Astrocyte of the spinal cord (primary cell): ENCODE measurements around the gene RAB17.

ENCODE experiments used
- DNase-seq: peaks from one replicate; pipeline ENCODE4 v3.0.0; 2011; ENCODE audit warnings: low read depth, low spot score
- H3K4me3 ChIP-seq: 2 replicates; pipeline ENCODE4 v1.5.1; 2011; ENCODE audit warnings: low read depth, mild to moderate bottlenecking, low read length, moderate library complexity
- CTCF ChIP-seq: IDR thresholded peaks from 2 replicates; pipeline ENCODE4 v1.5.1; 2012; ENCODE audit warnings: low read depth, mild to moderate bottlenecking, low read length, inconsistent platforms
- in situ Hi-C: cut with HindIII; loops from 2 replicates; pipeline ENCODE4 v1.10.0; 2017; ENCODE audit warnings: low sequenced_read_pairs

RAB17 gene, protein sequence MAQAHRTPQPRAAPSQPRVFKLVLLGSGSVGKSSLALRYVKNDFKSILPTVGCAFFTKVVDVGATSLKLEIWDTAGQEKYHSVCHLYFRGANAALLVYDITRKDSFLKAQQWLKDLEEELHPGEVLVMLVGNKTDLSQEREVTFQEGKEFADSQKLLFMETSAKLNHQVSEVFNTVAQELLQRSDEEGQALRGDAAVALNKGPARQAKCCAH

DNA sequence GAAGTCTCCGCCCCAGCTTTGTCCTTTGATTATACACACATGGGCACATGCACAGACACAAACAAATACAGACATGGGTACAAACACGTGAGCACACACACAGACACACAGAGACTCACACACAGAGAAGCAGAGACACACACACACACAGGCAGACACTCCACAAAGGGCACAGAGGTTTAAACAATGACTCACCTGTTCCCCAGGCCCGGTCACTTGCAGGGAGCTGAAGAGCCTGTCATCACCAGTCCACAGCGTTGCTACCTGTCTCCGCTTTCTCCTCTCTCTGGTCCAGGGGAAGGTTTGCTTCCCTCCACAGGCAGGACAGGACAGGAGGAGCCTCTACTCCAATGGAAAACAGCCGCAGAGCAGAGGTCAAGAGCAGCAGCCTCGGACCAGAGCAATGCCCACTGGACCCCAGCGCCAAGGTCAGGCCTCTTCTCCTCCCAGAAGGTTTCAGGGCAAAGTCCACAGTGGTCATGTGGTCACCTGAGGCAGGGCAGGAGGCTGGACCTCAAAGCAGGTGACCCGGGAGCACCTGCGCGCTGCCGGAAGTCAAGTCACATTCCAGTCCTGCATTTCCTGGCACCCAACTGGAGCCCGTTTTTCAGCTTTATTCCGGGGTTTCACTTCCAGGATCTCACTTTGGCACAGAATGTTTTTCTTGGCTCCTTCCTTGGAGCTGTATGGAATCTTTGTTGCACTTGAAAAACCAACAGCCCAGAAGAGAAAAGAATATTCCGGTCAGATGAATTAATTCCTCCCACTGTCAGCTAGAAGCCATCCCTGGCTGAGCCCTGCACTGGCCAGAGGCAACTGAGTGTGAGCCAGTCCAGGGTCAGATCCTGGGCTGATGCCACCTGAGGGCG, at the start of gene RAB17:
Gene RAB17, minus strand, starts transcription at position 463 of the 869 bp plus-strand sequence. CDS start 4,580 bp downstream, outside the sequence.
- no peak for TF ChIP-seq CTCF
- in situ Hi-C loops = no loop called here
- DNase-seq = peak; percentile 36
- no peak within 1 kb of the TSS for H3K4me3 ChIP-seq

GRCh38 chr2:237639836-237640220, 49.3 kb upstream of the RAB17 start:
- no peak overlapping the region for H3K4me3 ChIP-seq
- no peak for TF ChIP-seq CTCF
- in situ Hi-C loops = no loop called here
- DNase-seq = no peak

DNA sequence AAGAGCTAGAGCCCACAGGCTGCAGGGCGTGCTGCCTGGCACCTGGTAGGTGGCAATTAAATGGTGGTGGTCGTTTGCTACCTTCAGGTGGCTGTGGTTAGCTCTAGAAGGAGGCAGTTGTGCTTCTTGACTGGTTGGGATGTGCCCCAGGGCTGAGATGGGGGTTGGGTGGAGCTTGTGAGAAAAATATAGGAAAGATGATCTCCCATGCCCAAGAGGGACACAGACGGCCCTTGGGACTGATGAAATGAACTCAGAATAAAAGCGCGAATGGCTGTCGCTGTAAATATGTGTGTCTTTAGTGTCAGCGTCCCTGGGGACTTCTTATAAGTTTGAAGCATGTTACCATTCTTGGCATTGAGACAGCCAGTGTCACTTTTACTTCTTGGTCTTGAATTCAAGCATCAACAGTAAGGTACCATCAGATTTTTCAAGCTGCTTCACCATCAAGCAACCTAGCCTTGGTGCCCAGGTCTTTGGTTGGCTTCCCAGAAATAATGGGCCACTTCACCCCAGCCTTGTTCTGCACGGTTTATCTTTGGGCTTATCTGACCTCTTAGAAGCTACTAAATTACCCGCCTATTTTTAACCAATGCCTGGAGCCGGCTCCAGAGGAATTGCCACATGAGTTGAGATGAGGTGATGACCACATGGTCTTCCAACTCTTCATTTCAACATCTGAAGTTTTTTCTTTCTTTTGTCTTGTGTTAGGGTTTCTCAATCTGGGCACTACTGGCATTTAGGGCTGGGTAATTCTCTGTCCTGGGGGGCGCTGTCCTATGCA, 48.7 kb upstream of the RAB17 start:
- H3K4me3 ChIP-seq = no peak overlapping the region
- no peak for DNase-seq
- in situ Hi-C loops = no loop called here
- TF ChIP-seq CTCF = no peak

DNA sequence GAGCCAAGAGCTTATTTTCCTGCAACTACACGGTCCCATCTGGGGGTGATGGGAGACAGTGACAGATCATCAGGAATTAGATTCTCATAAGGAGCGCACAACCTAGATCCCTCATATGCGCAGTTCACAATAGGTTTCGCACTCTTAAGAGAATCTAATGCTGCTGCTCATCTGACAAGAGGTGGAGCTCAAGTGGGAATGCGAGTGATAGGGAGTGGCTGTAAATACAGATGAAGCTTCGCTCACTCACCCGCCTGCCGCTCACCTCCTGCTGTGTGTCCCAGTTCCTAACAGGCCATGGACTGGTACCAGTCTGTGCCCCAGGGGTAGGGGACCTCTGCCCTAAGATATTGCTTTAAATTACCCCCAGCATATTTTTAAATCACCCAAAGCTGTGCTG, 47.6 kb upstream of the RAB17 start:
- in situ Hi-C loops = no loop called here
- no peak for DNase-seq
- no peak for TF ChIP-seq CTCF
- H3K4me3 ChIP-seq = no peak overlapping the region

- TF ChIP-seq CTCF = no peak
- in situ Hi-C loops = no loop called here
- DNase-seq = no peak
- H3K4me3 ChIP-seq = no peak overlapping the region
Observed at GRCh38 chr2:237637429-237638135, 47.0 kb upstream of the RAB17 start.

DNA sequence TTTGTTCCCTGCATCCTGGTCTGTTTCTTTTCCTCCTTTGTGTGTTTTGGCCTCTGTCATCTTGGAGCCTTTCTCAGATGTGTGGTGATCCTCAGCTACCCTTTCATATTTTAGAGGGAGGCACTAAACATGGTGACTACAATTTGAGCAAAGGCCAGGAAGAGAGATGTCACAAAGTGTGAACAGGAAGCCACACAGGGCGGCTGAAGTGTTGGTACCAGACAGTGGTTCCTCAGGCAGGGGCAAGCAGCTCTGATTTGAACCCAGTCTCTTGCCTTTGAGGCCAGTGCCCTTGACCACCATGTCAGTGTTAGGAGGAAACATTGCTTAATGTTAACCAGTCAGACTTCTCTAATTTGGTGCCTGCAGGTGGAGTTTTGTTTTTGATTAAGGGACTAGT, 46.0 kb upstream of the RAB17 start:
- DNase-seq = no peak
- no peak overlapping the region for H3K4me3 ChIP-seq
- TF ChIP-seq CTCF = no peak
- in situ Hi-C loops = no loop called here
